Kidney epithelial cell (primary cell): ENCODE measurements around the gene PDE11A. TPM values are rescaled to one million over a fixed set of nuclear protein-coding genes. Genes with fewer than 3 reads are reported as not detected.

ENCODE experiments used
- DNase-seq: peaks from one replicate; pipeline ENCODE4 v3.0.0-alpha.2; 2010; ENCODE audit warnings: low read depth
- H3K27me3 ChIP-seq: 2 replicates; pipeline ENCODE4 v1.6.0; 2011; ENCODE audit warnings: low read length; ENCODE audit not compliant: control insufficient read depth, insufficient read depth
- H3K36me3 ChIP-seq: 2 replicates; pipeline ENCODE4 v1.5.1; 2011; ENCODE audit warnings: low read length; ENCODE audit not compliant: control insufficient read depth, insufficient read depth
- H3K4me3 ChIP-seq: 2 replicates; pipeline ENCODE4 v1.5.1; 2011; ENCODE audit warnings: low read depth, mild to moderate bottlenecking, control low read depth, low read length
- CTCF ChIP-seq: IDR thresholded peaks from 2 replicates; pipeline ENCODE4 v1.5.1; 2011; ENCODE audit warnings: mild to moderate bottlenecking, moderate library complexity, low read length, control low read depth, inconsistent platforms; ENCODE audit not compliant: insufficient read depth, poor library complexity, severe bottlenecking
- total RNA-seq: library from RNA; depleted of rRNA; stranded (reverse); fragments of >200 nt; gene quantifications from 2 replicates; pipeline ENCODE4 v1.2.3, GENCODE V29; 2015

PDE11A gene
- total RNA-seq, 1 donor from 2014 or later, result 0.13 TPM

GRCh38 chr2:177579486-177580036 lies 493.0 kb downstream of the PDE11A start:
- H3K36me3 ChIP-seq, result no peaks in the 10 kb centered on the region
- TF ChIP-seq CTCF, result no peak
- no peak for DNase-seq
- no peak overlapping the region for H3K4me3 ChIP-seq
- H3K27me3 ChIP-seq, result no peaks in the 10 kb centered on the region

GRCh38 chr2:177578454-177578853 lies 494.1 kb downstream of the PDE11A start:
- H3K4me3 ChIP-seq, result no peak overlapping the region

GRCh38 chr2:177577075-177577474 lies 495.5 kb downstream of the PDE11A start:
- DNase-seq, result no peak
- Histone ChIP-seq H3K4me3 (no peak overlapping the region), H3K36me3 (no peaks in the 10 kb centered on the region), H3K27me3 (no peaks in the 10 kb centered on the region)
- no peak for TF ChIP-seq CTCF

More at GRCh38 chr2:177578454-177578853, 494.1 kb downstream of the PDE11A start:
- no peaks in the 10 kb centered on the region for H3K36me3 ChIP-seq
- no peaks in the 10 kb centered on the region for H3K27me3 ChIP-seq
- TF ChIP-seq CTCF, result no peak
- no peak for DNase-seq

- Histone ChIP-seq H3K4me3 (no peak overlapping the region), H3K36me3 (no peaks in the 10 kb centered on the region), H3K27me3 (no peaks in the 10 kb centered on the region)
- DNase-seq, result no peak
- TF ChIP-seq CTCF, result no peak
These were observed 497.2 kb downstream of the PDE11A start for GRCh38 chr2:177575358-177575757.

- no peak for TF ChIP-seq CTCF
- Histone ChIP-seq H3K4me3 (no peak overlapping the region), H3K36me3 (no peaks in the 10 kb centered on the region), H3K27me3 (no peaks in the 10 kb centered on the region)
- no peak for DNase-seq
These were observed 498.2 kb downstream of the PDE11A start for GRCh38 chr2:177574356-177574755.

Other genes starting within 250 kb of the PDE11A start
- 7.6 and 17.2 TPM in 2 replicates for gene RBM45, start 39.7 kb upstream of the PDE11A start, total RNA-seq
- gene OSBPL6, start 121.7 kb upstream of the PDE11A start, total RNA-seq, result 3.6 and 3.8 TPM in 2 replicates